Measurements from ENCODE around the gene B3GALNT2. TPM values are rescaled to one million over a fixed set of nuclear protein-coding genes. Genes with fewer than 3 reads are reported as not detected.
"Not testable (repeated sequence)": the region's sequence is repeated elsewhere in the genome, so short reads cannot be mapped to it uniquely, and the experiment has no call there.

Gene B3GALNT2
- polyA plus RNA-seq, 3 donors = 8.9 to 11.8 (median 10.4) TPM

DNA sequence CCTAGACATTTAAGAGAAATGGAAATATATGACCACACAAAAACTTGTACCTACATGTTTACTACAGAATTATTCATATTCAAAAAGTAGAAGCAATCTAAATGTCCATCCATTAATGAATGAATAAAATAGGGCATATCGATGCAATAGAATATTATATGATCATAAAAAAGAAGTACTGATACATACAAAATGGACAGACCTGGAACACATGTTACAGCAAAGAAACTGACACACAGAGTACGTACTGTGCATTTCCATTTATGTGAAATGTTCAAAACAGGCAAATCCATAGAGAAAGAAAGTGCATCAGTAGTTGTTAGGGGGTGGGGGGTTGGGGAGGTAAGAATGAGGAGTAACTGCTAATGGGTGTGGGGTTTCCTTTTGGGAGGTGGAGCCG is 39.2 kb downstream of the B3GALNT2 start:
- H3K4me1 ChIP-seq (ENCODE audit: control insufficient read depth in 1 of 2, insufficient read depth in 2 of 2, low read length in 2 of 2) = no peaks in the 10 kb centered on the region
- TF ChIP-seq, protein P1, sequence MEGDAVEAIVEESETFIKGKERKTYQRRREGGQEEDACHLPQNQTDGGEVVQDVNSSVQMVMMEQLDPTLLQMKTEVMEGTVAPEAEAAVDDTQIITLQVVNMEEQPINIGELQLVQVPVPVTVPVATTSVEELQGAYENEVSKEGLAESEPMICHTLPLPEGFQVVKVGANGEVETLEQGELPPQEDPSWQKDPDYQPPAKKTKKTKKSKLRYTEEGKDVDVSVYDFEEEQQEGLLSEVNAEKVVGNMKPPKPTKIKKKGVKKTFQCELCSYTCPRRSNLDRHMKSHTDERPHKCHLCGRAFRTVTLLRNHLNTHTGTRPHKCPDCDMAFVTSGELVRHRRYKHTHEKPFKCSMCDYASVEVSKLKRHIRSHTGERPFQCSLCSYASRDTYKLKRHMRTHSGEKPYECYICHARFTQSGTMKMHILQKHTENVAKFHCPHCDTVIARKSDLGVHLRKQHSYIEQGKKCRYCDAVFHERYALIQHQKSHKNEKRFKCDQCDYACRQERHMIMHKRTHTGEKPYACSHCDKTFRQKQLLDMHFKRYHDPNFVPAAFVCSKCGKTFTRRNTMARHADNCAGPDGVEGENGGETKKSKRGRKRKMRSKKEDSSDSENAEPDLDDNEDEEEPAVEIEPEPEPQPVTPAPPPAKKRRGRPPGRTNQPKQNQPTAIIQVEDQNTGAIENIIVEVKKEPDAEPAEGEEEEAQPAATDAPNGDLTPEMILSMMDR (IDR thresholded peaks at IDR 0.05) = no peak
- H3K27ac Mint-ChIP-seq = no peak overlapping the region
- DNase-seq = no peak
- no peaks in the 10 kb centered on the region for H3K27me3 Mint-ChIP-seq (ENCODE audit: low read depth in 3 of 3)
- peaks cover 3 to 56% of the 10 kb centered on the region in 2 donors for H3K36me3 ChIP-seq (replicated peaks in 1 of 2; ENCODE audit: control insufficient read depth in 1 of 2, insufficient read depth in 2 of 2, low read length in 2 of 2)
- H3K36me3 Mint-ChIP-seq = peaks cover 26 to 41% of the 10 kb centered on the region in 2 donors
- H3K4me3 Mint-ChIP-seq = no peak overlapping the region
- no peak overlapping the region for H2AFZ ChIP-seq (ENCODE audit: insufficient read depth, low read depth, low read length, poor library complexity, severe bottlenecking)
- no peak overlapping the region for H3K4me2 ChIP-seq (replicated peaks; ENCODE audit: extremely low read depth, low read length, poor library complexity, severe bottlenecking)
- H3K9me3 Mint-ChIP-seq = peaks cover 0 to 4% (median 0%) of the 10 kb centered on the region in 7 donors
- no peak overlapping the region for H3K9ac ChIP-seq (ENCODE audit: insufficient read depth, low read length, poor library complexity, severe bottlenecking)
- intact Hi-C loops (cut with micrococcal nuclease) = no loop called here
- no peaks in the 10 kb centered on the region for H3K27me3 ChIP-seq (ENCODE audit: control insufficient read depth in 2 of 2, insufficient read depth in 2 of 2, low read length in 2 of 2)
- H3K4me1 Mint-ChIP-seq = no peaks in the 10 kb centered on the region
- H3K79me2 ChIP-seq (ENCODE audit: insufficient read depth, low read length) = no peaks in the 10 kb centered on the region
- no peak overlapping the region for H3K4me3 ChIP-seq (replicated peaks in 1 of 3; ENCODE audit: low read depth in 2 of 3, low read length in 3 of 3)
- no CpG with 5 or more reads among the region's 3 CpGs for WGBS (ENCODE audit: insufficient coverage)
- H3K9me3 ChIP-seq (replicated peaks in 1 of 2; ENCODE audit: control insufficient read depth in 1 of 2, insufficient read depth in 1 of 2, low read length in 2 of 2) = no peaks in the 10 kb centered on the region
- H4K20me1 ChIP-seq (ENCODE audit: insufficient read depth, low read length) = no peaks in the 10 kb centered on the region
- H3K27ac ChIP-seq (ENCODE audit: low read depth in 1 of 2, low read length in 2 of 2) = no peak overlapping the region

- H3K27me3 Mint-ChIP-seq (ENCODE audit: low read depth in 3 of 3); H3K9me3 Mint-ChIP-seq; H3K9ac ChIP-seq (ENCODE audit: insufficient read depth, low read length, poor library complexity, severe bottlenecking); H3K27ac Mint-ChIP-seq; H3K4me3 Mint-ChIP-seq; H2AFZ ChIP-seq (ENCODE audit: insufficient read depth, low read depth, low read length, poor library complexity, severe bottlenecking); DNase-seq; H3K4me2 ChIP-seq (replicated peaks; ENCODE audit: extremely low read depth, low read length, poor library complexity, severe bottlenecking); H3K27me3 ChIP-seq (ENCODE audit: control insufficient read depth in 2 of 2, insufficient read depth in 2 of 2, low read length in 2 of 2); H3K9me3 ChIP-seq (replicated peaks in 1 of 2; ENCODE audit: control insufficient read depth in 1 of 2, insufficient read depth in 1 of 2, low read length in 2 of 2); H3K4me1 ChIP-seq (ENCODE audit: control insufficient read depth in 1 of 2, insufficient read depth in 2 of 2, low read length in 2 of 2); H3K4me3 ChIP-seq (replicated peaks in 1 of 3; ENCODE audit: low read depth in 2 of 3, low read length in 3 of 3); H3K27ac ChIP-seq (ENCODE audit: low read depth in 1 of 2, low read length in 2 of 2); H3K79me2 ChIP-seq (ENCODE audit: insufficient read depth, low read length); intact Hi-C loops (cut with micrococcal nuclease); H4K20me1 ChIP-seq (ENCODE audit: insufficient read depth, low read length); H3K4me1 Mint-ChIP-seq: not testable (repeated sequence)
- H3K36me3 Mint-ChIP-seq = peaks cover 22 to 24% of the 10 kb centered on the region in 2 donors
- no CpG with 5 or more reads among the region's 3 CpGs for WGBS (ENCODE audit: insufficient coverage)
- peaks cover 3 to 48% of the 10 kb centered on the region in 2 donors for H3K36me3 ChIP-seq (replicated peaks in 1 of 2; ENCODE audit: control insufficient read depth in 1 of 2, insufficient read depth in 2 of 2, low read length in 2 of 2)
These were observed 41.4 kb downstream of the B3GALNT2 start for GRCh38 chr1:235462832-235463231.

All from CD14-positive monocyte (primary cell).